ENCODE data around the gene FREM3.
"Not testable (repeated sequence)": the region's sequence is repeated elsewhere in the genome, so short reads cannot be mapped to it uniquely, and the experiment has no call there.

FREM3 gene

GRCh38 chr4:143700416-143701352 is at the start of gene FREM3:
FREM3 (minus strand) TSS chr4:143700675; CDS start chr4:143700675, 0 bp downstream.
- in situ Hi-C loops (cut with MboI; ENCODE audit: low sequenced_read_pairs): no loop called here

GRCh38 chr4:143745874-143746273 is 45.4 kb upstream of the FREM3 start:
- in situ Hi-C loops (cut with MboI; ENCODE audit: low sequenced_read_pairs): no loop called here

- in situ Hi-C loops (cut with MboI; ENCODE audit: low sequenced_read_pairs): no loop called here
These were observed 43.1 kb upstream of the FREM3 start for GRCh38 chr4:143743591-143743990.

- in situ Hi-C loops (cut with MboI; ENCODE audit: low sequenced_read_pairs): no loop called here
These were observed 42.4 kb upstream of the FREM3 start for GRCh38 chr4:143742834-143743233.

GRCh38 chr4:143736861-143737260 is 36.4 kb upstream of the FREM3 start:
- in situ Hi-C loops (cut with MboI; ENCODE audit: low sequenced_read_pairs): no loop called here

- in situ Hi-C loops (cut with MboI; ENCODE audit: low sequenced_read_pairs): not testable (repeated sequence)
These were observed 35.6 kb upstream of the FREM3 start for GRCh38 chr4:143736061-143736460.

GRCh38 chr4:143728166-143728565 is 27.7 kb upstream of the FREM3 start:
- in situ Hi-C loops (cut with MboI; ENCODE audit: low sequenced_read_pairs): no loop called here

- in situ Hi-C loops (cut with MboI; ENCODE audit: low sequenced_read_pairs): no loop called here
These were observed 26.2 kb upstream of the FREM3 start for GRCh38 chr4:143726714-143727113.

- in situ Hi-C loops (cut with MboI; ENCODE audit: low sequenced_read_pairs): no loop called here
These were observed 20.8 kb upstream of the FREM3 start for GRCh38 chr4:143721317-143721716.

GRCh38 chr4:143718748-143719147 is 18.3 kb upstream of the FREM3 start:
- in situ Hi-C loops (cut with MboI; ENCODE audit: low sequenced_read_pairs): not testable (repeated sequence)

GRCh38 chr4:143713955-143714625 is 13.6 kb upstream of the FREM3 start:
- in situ Hi-C loops (cut with MboI; ENCODE audit: low sequenced_read_pairs): no loop called here

GRCh38 chr4:143713553-143713952 is 13.1 kb upstream of the FREM3 start:
- in situ Hi-C loops (cut with MboI; ENCODE audit: low sequenced_read_pairs): no loop called here

- in situ Hi-C loops (cut with MboI; ENCODE audit: low sequenced_read_pairs): no loop called here
These were observed 11.7 kb upstream of the FREM3 start for GRCh38 chr4:143712155-143712550.

- in situ Hi-C loops (cut with MboI; ENCODE audit: low sequenced_read_pairs): no loop called here
These were observed 11.2 kb upstream of the FREM3 start for GRCh38 chr4:143711543-143712154.

GRCh38 chr4:143701365-143701764 is 890 bp upstream of the FREM3 start:
- in situ Hi-C loops (cut with MboI; ENCODE audit: low sequenced_read_pairs): no loop called here

- in situ Hi-C loops (cut with MboI; ENCODE audit: low sequenced_read_pairs): no loop called here
These were observed 444 bp downstream of the FREM3 start for GRCh38 chr4:143700046-143700415.

- in situ Hi-C loops (cut with MboI; ENCODE audit: low sequenced_read_pairs): no loop called here
These were observed 987 bp downstream of the FREM3 start for GRCh38 chr4:143699331-143700045.

- in situ Hi-C loops (cut with MboI; ENCODE audit: low sequenced_read_pairs): no loop called here
These were observed 6.6 kb downstream of the FREM3 start for GRCh38 chr4:143693856-143694255.

- in situ Hi-C loops (cut with MboI; ENCODE audit: low sequenced_read_pairs): no loop called here
These were observed 8.2 kb downstream of the FREM3 start for GRCh38 chr4:143692241-143692640.

- in situ Hi-C loops (cut with MboI; ENCODE audit: low sequenced_read_pairs): no loop called here
These were observed 21.0 kb downstream of the FREM3 start for GRCh38 chr4:143679434-143679833.

- in situ Hi-C loops (cut with MboI; ENCODE audit: low sequenced_read_pairs): not testable (repeated sequence)
These were observed 26.8 kb downstream of the FREM3 start for GRCh38 chr4:143673629-143674028.
